ENCODE data around the gene RAD50.

Gene RAD50

GRCh38 chr5:132639706-132640130, 82.9 kb downstream of the RAD50 start:
- no peaks in the 10 kb centered on the region for H3K36me3 ChIP-seq (replicated peaks; ENCODE audit: insufficient read depth, low read length)

GRCh38 chr5:132640613-132641012, 83.8 kb downstream of the RAD50 start:
- H3K4me3 ChIP-seq (ENCODE audit: low read length): no peak overlapping the region
- H4K20me1 ChIP-seq (ENCODE audit: insufficient read depth, low read length): no peaks in the 10 kb centered on the region
- peak overlapping the region; percentile 15; the same call in 1 of the 2 replicates for H3K4me2 ChIP-seq (ENCODE audit: low read depth, low read length)
- DNase-seq: no peak
- peak overlapping the region; percentile 72; the same call in 1 of the 2 replicates for H3K27ac ChIP-seq (ENCODE audit: low read length)
- peaks cover 29% of the 10 kb centered on the region for H3F3A ChIP-seq (ENCODE audit: insufficient read depth, low read length)
- peaks cover 42% of the 10 kb centered on the region for H3K4me1 ChIP-seq (ENCODE audit: low read length)
- no peak for TF ChIP-seq EZH2phosphoT487 (IDR thresholded peaks at IDR 0.05; ENCODE audit: low read length)
- no peak for TF ChIP-seq CTCF (IDR thresholded peaks at IDR 0.05; ENCODE audit: low read length)
- no peak for TF ChIP-seq EZH2 (optimal IDR thresholded peaks at IDR 0.05; ENCODE audit: low read depth, low read length)
- H2AFZ ChIP-seq (ENCODE audit: low read length): no peak overlapping the region
- no peak overlapping the region for H3K9ac ChIP-seq (ENCODE audit: low read length)
- H3K9me3 ChIP-seq (replicated peaks; ENCODE audit: insufficient read depth, low read length): no peaks in the 10 kb centered on the region
- H3K9me2 ChIP-seq (replicated peaks; ENCODE audit: insufficient read depth, low read length): no peaks in the 10 kb centered on the region
- H3K27me3 ChIP-seq (replicated peaks; ENCODE audit: insufficient read depth, low read length): no peaks in the 10 kb centered on the region
- H3K79me2 ChIP-seq (ENCODE audit: low read length): no peaks in the 10 kb centered on the region
- H3K36me3 ChIP-seq (replicated peaks; ENCODE audit: insufficient read depth, low read length): no peaks in the 10 kb centered on the region

More at GRCh38 chr5:132639706-132640130, 82.9 kb downstream of the RAD50 start:
- peaks cover 42% of the 10 kb centered on the region for H3K4me1 ChIP-seq (ENCODE audit: low read length)
- no peaks in the 10 kb centered on the region for H3K79me2 ChIP-seq (ENCODE audit: low read length)
- no peaks in the 10 kb centered on the region for H3K27me3 ChIP-seq (replicated peaks; ENCODE audit: insufficient read depth, low read length)
- TF ChIP-seq EZH2phosphoT487 (IDR thresholded peaks at IDR 0.05; ENCODE audit: low read length): no peak
- TF ChIP-seq CTCF (IDR thresholded peaks at IDR 0.05; ENCODE audit: low read length): no peak
- no peak for TF ChIP-seq EZH2 (optimal IDR thresholded peaks at IDR 0.05; ENCODE audit: low read depth, low read length)
- H4K20me1 ChIP-seq (ENCODE audit: insufficient read depth, low read length): no peaks in the 10 kb centered on the region
- no peak overlapping the region for H2AFZ ChIP-seq (ENCODE audit: low read length)
- H3K4me3 ChIP-seq (ENCODE audit: low read length): no peak overlapping the region
- peak overlapping the region; percentile 19; the same call in 1 of the 2 replicates for H3K9ac ChIP-seq (ENCODE audit: low read length)
- H3K4me2 ChIP-seq (ENCODE audit: low read depth, low read length): peak overlapping the region; percentile 42; the same call in 1 of the 2 replicates
- H3K9me3 ChIP-seq (replicated peaks; ENCODE audit: insufficient read depth, low read length): no peaks in the 10 kb centered on the region
- DNase-seq: peak; percentile 80
- peaks cover 29% of the 10 kb centered on the region for H3F3A ChIP-seq (ENCODE audit: insufficient read depth, low read length)
- H3K9me2 ChIP-seq (replicated peaks; ENCODE audit: insufficient read depth, low read length): no peaks in the 10 kb centered on the region
- H3K27ac ChIP-seq (ENCODE audit: low read length): peak overlapping the region; percentile 72

GRCh38 chr5:132641241-132641723, 84.5 kb downstream of the RAD50 start:
- Histone ChIP-seq H3K9me2 (replicated peaks; ENCODE audit: insufficient read depth, low read length) (no peaks in the 10 kb centered on the region), H3K36me3 (replicated peaks; ENCODE audit: insufficient read depth, low read length) (no peaks in the 10 kb centered on the region), H3K9ac (ENCODE audit: low read length) (no peak overlapping the region), H3K4me1 (ENCODE audit: low read length) (peaks cover 42% of the 10 kb centered on the region), H3K4me3 (ENCODE audit: low read length) (no peak overlapping the region), H3F3A (ENCODE audit: insufficient read depth, low read length) (peaks cover 29% of the 10 kb centered on the region), H3K79me2 (ENCODE audit: low read length) (no peaks in the 10 kb centered on the region), H2AFZ (ENCODE audit: low read length) (no peak overlapping the region), H3K27ac (ENCODE audit: low read length) (peak overlapping the region; percentile 12; the same call in 1 of the 2 replicates), H3K4me2 (ENCODE audit: low read depth, low read length) (peak overlapping the region; percentile 15; the same call in 1 of the 2 replicates), H3K9me3 (replicated peaks; ENCODE audit: insufficient read depth, low read length) (no peaks in the 10 kb centered on the region), H4K20me1 (ENCODE audit: insufficient read depth, low read length) (no peaks in the 10 kb centered on the region), H3K27me3 (replicated peaks; ENCODE audit: insufficient read depth, low read length) (no peaks in the 10 kb centered on the region)
- TF ChIP-seq EZH2phosphoT487 (IDR thresholded peaks at IDR 0.05; ENCODE audit: low read length): no peak
- TF ChIP-seq CTCF (IDR thresholded peaks at IDR 0.05; ENCODE audit: low read length): no peak
- no peak for TF ChIP-seq EZH2 (optimal IDR thresholded peaks at IDR 0.05; ENCODE audit: low read depth, low read length)
- peak; percentile 39 for DNase-seq
